VCaP (cell line): Measurements from ENCODE around the gene ALOXE3.
A peak's percentile ranks its signal among the peaks of the same experiment; 100 is the strongest.

ENCODE experiments used
- H3K27ac ChIP-seq: fragments of 450-650 bp; 2 replicates; pipeline ENCODE4 v1.5.1; 2017
- TF ChIP-seq, protein P1 (sequence below): fragments of 450-650 bp; conservative IDR thresholded peaks from 2 replicates; pipeline ENCODE4 v1.5.1; 2017; ENCODE audit warnings: mild to moderate bottlenecking, moderate library complexity

The ALOXE3 gene

GRCh38 chr17:8153031-8153451 is 34.7 kb upstream of the ALOXE3 start:
- TF ChIP-seq, protein P1, sequence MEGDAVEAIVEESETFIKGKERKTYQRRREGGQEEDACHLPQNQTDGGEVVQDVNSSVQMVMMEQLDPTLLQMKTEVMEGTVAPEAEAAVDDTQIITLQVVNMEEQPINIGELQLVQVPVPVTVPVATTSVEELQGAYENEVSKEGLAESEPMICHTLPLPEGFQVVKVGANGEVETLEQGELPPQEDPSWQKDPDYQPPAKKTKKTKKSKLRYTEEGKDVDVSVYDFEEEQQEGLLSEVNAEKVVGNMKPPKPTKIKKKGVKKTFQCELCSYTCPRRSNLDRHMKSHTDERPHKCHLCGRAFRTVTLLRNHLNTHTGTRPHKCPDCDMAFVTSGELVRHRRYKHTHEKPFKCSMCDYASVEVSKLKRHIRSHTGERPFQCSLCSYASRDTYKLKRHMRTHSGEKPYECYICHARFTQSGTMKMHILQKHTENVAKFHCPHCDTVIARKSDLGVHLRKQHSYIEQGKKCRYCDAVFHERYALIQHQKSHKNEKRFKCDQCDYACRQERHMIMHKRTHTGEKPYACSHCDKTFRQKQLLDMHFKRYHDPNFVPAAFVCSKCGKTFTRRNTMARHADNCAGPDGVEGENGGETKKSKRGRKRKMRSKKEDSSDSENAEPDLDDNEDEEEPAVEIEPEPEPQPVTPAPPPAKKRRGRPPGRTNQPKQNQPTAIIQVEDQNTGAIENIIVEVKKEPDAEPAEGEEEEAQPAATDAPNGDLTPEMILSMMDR, result no peak
- H3K27ac ChIP-seq, result peak overlapping the region; percentile 73

DNA sequence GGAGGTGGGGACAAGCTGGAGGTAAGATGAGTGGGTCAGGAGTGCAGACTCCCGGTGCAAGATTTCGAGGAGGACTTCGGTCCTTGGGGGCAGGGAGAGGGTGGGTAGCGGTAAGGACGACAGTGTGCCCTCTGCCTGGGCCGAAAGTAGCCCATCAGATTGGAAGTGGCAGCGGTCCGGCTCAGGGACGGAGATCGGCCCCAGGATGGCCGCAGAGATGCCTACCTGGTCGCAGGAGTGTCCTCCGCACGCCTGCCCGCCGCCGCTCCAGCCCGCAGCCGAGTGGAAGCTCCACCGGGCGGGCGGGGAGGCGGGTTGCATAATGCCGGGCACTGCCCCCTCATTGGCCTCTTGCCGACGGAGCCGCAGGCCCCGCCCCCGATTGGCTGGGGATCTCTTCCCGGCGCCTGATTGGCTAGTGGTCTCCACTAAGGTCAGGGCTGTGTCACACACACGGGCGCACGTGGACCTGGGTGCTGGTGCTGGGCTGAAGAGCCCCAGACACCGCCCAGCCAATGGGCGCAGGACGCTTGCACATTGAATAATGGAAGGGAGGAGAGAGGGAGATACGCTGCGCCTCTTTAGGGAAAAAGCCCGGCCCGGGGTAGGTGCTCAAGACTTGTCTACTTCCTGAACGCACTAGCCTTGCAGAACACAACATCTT is 33.9 kb upstream of the ALOXE3 start, which contains the start of gene PER1:
PER1 (minus strand) TSS at position 293 of the 664 bp plus-strand sequence. CDS start 1,698 bp downstream, outside the sequence.
- peak within 1 kb of the TSS; percentile 73 for H3K27ac ChIP-seq
- TF ChIP-seq, protein P1, result no peak

DNA sequence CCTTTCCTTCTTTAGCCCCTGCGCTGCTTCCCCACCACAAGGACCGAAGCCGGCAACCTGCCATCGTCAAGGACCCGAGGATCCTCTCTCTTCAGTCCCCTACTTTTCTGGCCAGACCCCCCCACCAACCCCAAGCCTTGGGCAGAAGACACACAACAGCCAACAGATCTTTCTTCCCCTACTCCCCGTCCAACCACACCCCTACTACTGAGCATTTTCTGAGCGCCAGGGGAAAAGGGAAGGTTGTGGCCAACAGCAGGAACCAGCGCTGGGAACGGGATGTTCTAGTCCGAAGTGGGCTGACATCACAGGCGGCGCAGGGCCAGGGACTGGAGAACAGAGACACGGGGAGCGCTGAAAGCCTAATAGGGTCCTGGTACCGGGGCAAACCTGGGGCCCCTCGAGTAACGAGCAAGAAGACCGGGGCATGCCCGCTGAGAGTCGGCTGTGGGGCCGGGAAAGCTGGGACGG is 33.4 kb upstream of the ALOXE3 start:
- TF ChIP-seq, protein P1, result no peak
- peak overlapping the region; percentile 73 for H3K27ac ChIP-seq

DNA sequence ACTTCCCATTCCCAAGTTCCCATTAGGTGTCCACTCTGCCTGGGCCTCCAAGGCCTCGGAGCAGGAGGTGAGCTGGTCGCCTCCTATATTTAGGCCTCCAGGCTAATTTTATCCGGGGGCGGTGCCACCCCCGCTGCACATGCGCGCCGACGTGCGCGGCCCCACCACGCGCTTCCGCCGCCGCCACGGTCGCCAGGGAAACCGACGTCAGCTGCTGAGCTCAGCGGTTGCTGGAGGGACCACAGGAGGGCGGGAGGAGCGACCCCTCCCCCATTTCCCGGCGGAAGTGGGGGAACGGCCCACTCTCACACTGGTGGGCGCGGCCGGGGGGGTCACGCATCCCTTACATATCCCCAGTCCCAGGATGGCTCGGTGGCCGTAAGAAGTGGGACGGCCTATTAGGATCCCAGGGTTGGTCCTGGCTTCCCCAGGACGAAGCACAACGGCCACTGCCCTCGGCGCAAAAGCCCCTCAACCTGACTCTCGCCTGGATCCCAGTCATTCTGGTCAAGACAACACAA is 32.9 kb upstream of the ALOXE3 start:
- TF ChIP-seq, protein P1, result no peak
- H3K27ac ChIP-seq, result peak overlapping the region; percentile 73

GRCh38 chr17:8150194-8151119 is 32.1 kb upstream of the ALOXE3 start:
- peak overlapping the region; percentile 73 for H3K27ac ChIP-seq
- TF ChIP-seq, protein P1, result no peak

DNA sequence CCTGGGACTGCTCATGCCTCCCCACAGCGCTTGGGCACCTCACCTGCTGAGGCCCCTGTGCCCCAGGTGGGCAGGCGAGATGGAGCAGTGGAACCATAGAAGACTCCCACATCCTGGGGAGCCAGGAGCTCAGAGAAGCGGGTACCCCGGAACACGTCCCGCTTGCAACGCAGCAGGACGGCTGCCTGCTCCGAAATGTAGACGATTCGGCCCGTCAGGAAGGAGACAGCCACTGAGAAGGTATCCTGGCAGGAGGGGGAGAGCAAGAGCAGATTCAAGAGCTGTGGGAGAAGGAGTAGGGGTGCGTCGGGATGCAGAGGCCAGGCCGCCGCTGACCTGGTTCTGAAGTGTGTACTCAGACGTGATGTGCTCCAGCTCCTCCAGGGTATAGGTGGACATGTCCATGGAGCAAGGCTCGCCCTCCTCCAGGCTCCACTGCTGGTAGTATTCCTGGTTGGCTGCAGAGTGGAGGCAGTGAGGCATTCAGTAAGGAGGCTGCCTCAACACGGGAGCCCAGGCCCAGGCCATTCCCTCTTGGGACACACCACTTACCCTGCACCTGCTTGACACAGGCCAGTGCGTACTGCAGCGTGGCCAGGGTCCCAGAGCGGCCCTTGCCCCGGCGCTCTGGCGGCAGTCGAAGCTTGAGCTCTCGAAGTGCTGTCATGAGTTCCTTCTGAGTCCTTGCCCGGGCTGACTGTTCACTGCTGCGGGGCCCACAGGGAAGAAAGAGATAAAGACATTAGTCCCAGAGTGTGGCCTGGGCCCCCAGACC is 31.3 kb upstream of the ALOXE3 start:
- H3K27ac ChIP-seq, result no peak overlapping the region
- TF ChIP-seq, protein P1, result no peak
